Measurements from ENCODE around the gene EFS.
"Not testable (repeated sequence)": the region's sequence is repeated elsewhere in the genome, so short reads cannot be mapped to it uniquely, and the experiment has no call there.

EFS gene

GRCh38 chr14:23365036-23365731 is at the start of gene EFS:
EFS (minus strand) TSS chr14:23365172; CDS start chr14:23365025, 147 bp downstream.
- in situ Hi-C loops (cut with MboI; ENCODE audit: low sequenced_read_pairs): no loop called here

- in situ Hi-C loops (cut with MboI; ENCODE audit: low sequenced_read_pairs): no loop called here
Observed at GRCh38 chr14:23414254-23414653, 49.3 kb upstream of the EFS start.

- in situ Hi-C loops (cut with MboI; ENCODE audit: low sequenced_read_pairs): no loop called here
Observed at GRCh38 chr14:23413681-23414080, 48.7 kb upstream of the EFS start.

- in situ Hi-C loops (cut with MboI; ENCODE audit: low sequenced_read_pairs): no loop called here
Observed at GRCh38 chr14:23411563-23412525, 46.9 kb upstream of the EFS start.

- in situ Hi-C loops (cut with MboI; ENCODE audit: low sequenced_read_pairs): no loop called here
Observed at GRCh38 chr14:23409966-23410635, 45.1 kb upstream of the EFS start.

- in situ Hi-C loops (cut with MboI; ENCODE audit: low sequenced_read_pairs): no loop called here
Observed at GRCh38 chr14:23409475-23409874, 44.5 kb upstream of the EFS start.

- in situ Hi-C loops (cut with MboI; ENCODE audit: low sequenced_read_pairs): no loop called here
Observed at GRCh38 chr14:23408307-23408630, 43.3 kb upstream of the EFS start.

- in situ Hi-C loops (cut with MboI; ENCODE audit: low sequenced_read_pairs): no loop called here
Observed at GRCh38 chr14:23407516-23408306, 42.7 kb upstream of the EFS start, which contains the start of gene MYH6. MYH6 (minus strand) TSS chr14:23408273; CDS start chr14:23407223, 1,050 bp downstream.

- in situ Hi-C loops (cut with MboI; ENCODE audit: low sequenced_read_pairs): no loop called here
Observed at GRCh38 chr14:23406725-23407355, 41.9 kb upstream of the EFS start.

GRCh38 chr14:23406244-23406643 is 41.3 kb upstream of the EFS start:
- in situ Hi-C loops (cut with MboI; ENCODE audit: low sequenced_read_pairs): no loop called here

- in situ Hi-C loops (cut with MboI; ENCODE audit: low sequenced_read_pairs): no loop called here
Observed at GRCh38 chr14:23405516-23406025, 40.6 kb upstream of the EFS start.

- in situ Hi-C loops (cut with MboI; ENCODE audit: low sequenced_read_pairs): no loop called here
Observed at GRCh38 chr14:23405096-23405495, 40.1 kb upstream of the EFS start.

GRCh38 chr14:23404331-23404900 is 39.4 kb upstream of the EFS start:
- in situ Hi-C loops (cut with MboI; ENCODE audit: low sequenced_read_pairs): no loop called here

GRCh38 chr14:23403908-23404307 is 38.9 kb upstream of the EFS start:
- in situ Hi-C loops (cut with MboI; ENCODE audit: low sequenced_read_pairs): no loop called here

- in situ Hi-C loops (cut with MboI; ENCODE audit: low sequenced_read_pairs): no loop called here
Observed at GRCh38 chr14:23403139-23403438, 38.1 kb upstream of the EFS start.

- in situ Hi-C loops (cut with MboI; ENCODE audit: low sequenced_read_pairs): no loop called here
Observed at GRCh38 chr14:23402296-23403138, 37.5 kb upstream of the EFS start.

- in situ Hi-C loops (cut with MboI; ENCODE audit: low sequenced_read_pairs): no loop called here
Observed at GRCh38 chr14:23401291-23401690, 36.3 kb upstream of the EFS start.

- in situ Hi-C loops (cut with MboI; ENCODE audit: low sequenced_read_pairs): not testable (repeated sequence)
Observed at GRCh38 chr14:23400496-23401149, 35.7 kb upstream of the EFS start.

Data from hTERT RPE-1 (cell line).